ENCODE measurements around the gene LCP1. TPM values are rescaled to one million over a fixed set of nuclear protein-coding genes. Genes with fewer than 3 reads are reported as not detected.

LCP1 gene
- polyA plus RNA-seq, 1 of the 3 experiments (the other 2 are of a cell fraction) = 0.03 TPM

- no peaks in the 10 kb centered on the region for H3K9me2 ChIP-seq
- no peaks in the 10 kb centered on the region for H3K79me2 ChIP-seq (ENCODE audit: insufficient read depth)
- no peak overlapping the region for H2AFZ ChIP-seq (ENCODE audit: low read depth)
- no peaks in the 10 kb centered on the region for H3K36me3 ChIP-seq (replicated peaks in 1 of 2; ENCODE audit: control insufficient read depth in 1 of 2, insufficient read depth in 2 of 2, low read length in 1 of 2)
- no peak overlapping the region for H3K9ac ChIP-seq
- WGBS (ENCODE audit: low lambda C conversion rate) = 75% methylated on average over 3 of the region's 3 CpGs
- CTCF ChIA-PET = interaction anchor here (0.8 to 4.8 kb wide), 3 partner anchors 11 to 119 kb away, joined by 3 to 29 read pairs (median 4); no protein-coding TSS in a partner anchor
- POLR2A ChIA-PET = no interaction called here
- no peaks in the 10 kb centered on the region for H3K9me3 ChIP-seq
- no peak overlapping the region for H3K4me3 ChIP-seq (ENCODE audit: low read depth in 2 of 2, low read length in 1 of 2)
- no peak overlapping the region for H3K4me2 ChIP-seq
- H3K27ac ChIP-seq (ENCODE audit: low read depth in 2 of 2, low read length in 1 of 2) = no peak overlapping the region
- peaks cover 0 to 5% of the 10 kb centered on the region in 2 experiments; a peak in 2 of 4 replicates for H3K4me1 ChIP-seq (ENCODE audit: control insufficient read depth in 1 of 2, insufficient read depth in 2 of 2, low read depth in 1 of 2, low read length in 1 of 2)
- H4K20me1 ChIP-seq (ENCODE audit: insufficient read depth) = no peaks in the 10 kb centered on the region
- TF ChIP-seq JUND (IDR thresholded peaks at IDR 0.05) (no peak), MAX (IDR thresholded peaks at IDR 0.05; ENCODE audit: low read depth) (no peak), IRF3 (IDR thresholded peaks at IDR 0.05; ENCODE audit: low read depth, low read length) (no peak), TAF1 (IDR thresholded peaks at IDR 0.05; ENCODE audit: borderline replicate concordance, low read depth, low read length) (no peak), RCOR1 (IDR thresholded peaks at IDR 0.05; ENCODE audit: low read length) (no peak), FOXM1 (IDR thresholded peaks at IDR 0.05; ENCODE audit: low read depth) (no peak), RFX5 (IDR thresholded peaks at IDR 0.05; ENCODE audit: low read length) (no peak), USF2 (IDR thresholded peaks at IDR 0.05; ENCODE audit: borderline replicate concordance, low read depth, low read length) (no peak), NRF1 (IDR thresholded peaks at IDR 0.05; ENCODE audit: low read depth, low read length) (no peak), USF1 (IDR thresholded peaks at IDR 0.05; ENCODE audit: borderline replicate concordance, low read depth) (no peak), ZBTB33 (IDR thresholded peaks at IDR 0.05; ENCODE audit: borderline replicate concordance, low read depth) (no peak), SMC3 (IDR thresholded peaks at IDR 0.05; ENCODE audit: low read depth, low read length) (no peak), EZH2phosphoT487 (IDR thresholded peaks at IDR 0.05; ENCODE audit: borderline replicate concordance, low read depth) (no peak), ELF1 (IDR thresholded peaks at IDR 0.05) (no peak)
- no peaks in the 10 kb centered on the region for H3F3A ChIP-seq (replicated peaks; ENCODE audit: insufficient read depth)
- H3K27me3 ChIP-seq (ENCODE audit: insufficient read depth) = no peaks in the 10 kb centered on the region
- no peak for DNase-seq
These were observed 11.3 kb downstream of the LCP1 start for GRCh38 chr13:46170687-46171086.
